ENCODE results near the gene GPR32.
A peak's percentile ranks its signal among the peaks of the same experiment; 100 is the strongest.
"Not testable (repeated sequence)": the region's sequence is repeated elsewhere in the genome, so short reads cannot be mapped to it uniquely, and the experiment has no call there.

The GPR32 gene

GRCh38 chr19:50770164-50770563 lies at the start of gene GPR32:
Gene GPR32 (plus strand): TSS chr19:50770464. CDS start chr19:50770601, 137 bp downstream.
- DNase-seq; in situ Hi-C loops (cut with HindIII; ENCODE audit: low pct_ligation_motif_present, low pct_unique_long_range_greater_than_20kb, low sequenced_read_pairs): not testable (repeated sequence)

- DNase-seq = no peak
- in situ Hi-C loops (cut with HindIII; ENCODE audit: low pct_ligation_motif_present, low pct_unique_long_range_greater_than_20kb, low sequenced_read_pairs) = no loop called here
Observed at GRCh38 chr19:50720921-50721381, 49.3 kb upstream of the GPR32 start.

- DNase-seq = peak; percentile 28
- in situ Hi-C loops (cut with HindIII; ENCODE audit: low pct_ligation_motif_present, low pct_unique_long_range_greater_than_20kb, low sequenced_read_pairs) = no loop called here
Observed at GRCh38 chr19:50721441-50722137, 48.7 kb upstream of the GPR32 start.

GRCh38 chr19:50722201-50723013 lies 47.9 kb upstream of the GPR32 start:
- in situ Hi-C loops (cut with HindIII; ENCODE audit: low pct_ligation_motif_present, low pct_unique_long_range_greater_than_20kb, low sequenced_read_pairs) = no loop called here
- no peak for DNase-seq

- no peak for DNase-seq
- in situ Hi-C loops (cut with HindIII; ENCODE audit: low pct_ligation_motif_present, low pct_unique_long_range_greater_than_20kb, low sequenced_read_pairs) = no loop called here
Observed at GRCh38 chr19:50723069-50723468, 47.2 kb upstream of the GPR32 start, which contains the start of gene CLEC11A. Gene CLEC11A (plus strand): TSS chr19:50723364. CDS start chr19:50723526, 162 bp downstream.

- no peak for DNase-seq
Observed at GRCh38 chr19:50723735-50724521, 46.3 kb upstream of the GPR32 start.

GRCh38 chr19:50724522-50725217 lies 45.6 kb upstream of the GPR32 start:
- DNase-seq = peak; percentile 97
- in situ Hi-C loops (cut with HindIII; ENCODE audit: low pct_ligation_motif_present, low pct_unique_long_range_greater_than_20kb, low sequenced_read_pairs) = no loop called here

More at GRCh38 chr19:50723735-50724521, 46.3 kb upstream of the GPR32 start:
- in situ Hi-C loops (cut with HindIII; ENCODE audit: low pct_ligation_motif_present, low pct_unique_long_range_greater_than_20kb, low sequenced_read_pairs) = no loop called here

- in situ Hi-C loops (cut with HindIII; ENCODE audit: low pct_ligation_motif_present, low pct_unique_long_range_greater_than_20kb, low sequenced_read_pairs) = no loop called here
- peak; percentile 20 for DNase-seq
Observed at GRCh38 chr19:50725218-50725910, 44.9 kb upstream of the GPR32 start.

GRCh38 chr19:50725911-50726230 lies 44.4 kb upstream of the GPR32 start:
- in situ Hi-C loops (cut with HindIII; ENCODE audit: low pct_ligation_motif_present, low pct_unique_long_range_greater_than_20kb, low sequenced_read_pairs) = no loop called here
- DNase-seq = no peak

GRCh38 chr19:50728084-50728737 lies 42.1 kb upstream of the GPR32 start:
- no peak for DNase-seq
- in situ Hi-C loops (cut with HindIII; ENCODE audit: low pct_ligation_motif_present, low pct_unique_long_range_greater_than_20kb, low sequenced_read_pairs) = no loop called here

- DNase-seq = no peak
- in situ Hi-C loops (cut with HindIII; ENCODE audit: low pct_ligation_motif_present, low pct_unique_long_range_greater_than_20kb, low sequenced_read_pairs) = no loop called here
Observed at GRCh38 chr19:50729894-50730293, 40.4 kb upstream of the GPR32 start.

GRCh38 chr19:50735869-50736268 lies 34.4 kb upstream of the GPR32 start:
- no peak for DNase-seq
- in situ Hi-C loops (cut with HindIII; ENCODE audit: low pct_ligation_motif_present, low pct_unique_long_range_greater_than_20kb, low sequenced_read_pairs) = no loop called here

GRCh38 chr19:50736338-50736737 lies 33.9 kb upstream of the GPR32 start:
- DNase-seq = no peak

GRCh38 chr19:50739132-50739913 lies 30.9 kb upstream of the GPR32 start:
- DNase-seq = no peak
- in situ Hi-C loops (cut with HindIII; ENCODE audit: low pct_ligation_motif_present, low pct_unique_long_range_greater_than_20kb, low sequenced_read_pairs) = no loop called here

More at GRCh38 chr19:50736338-50736737, 33.9 kb upstream of the GPR32 start:
- in situ Hi-C loops (cut with HindIII; ENCODE audit: low pct_ligation_motif_present, low pct_unique_long_range_greater_than_20kb, low sequenced_read_pairs) = no loop called here

GRCh38 chr19:50739914-50740426 lies 30.3 kb upstream of the GPR32 start:
- DNase-seq = no peak
- in situ Hi-C loops (cut with HindIII; ENCODE audit: low pct_ligation_motif_present, low pct_unique_long_range_greater_than_20kb, low sequenced_read_pairs) = no loop called here

- no peak for DNase-seq
- in situ Hi-C loops (cut with HindIII; ENCODE audit: low pct_ligation_motif_present, low pct_unique_long_range_greater_than_20kb, low sequenced_read_pairs) = no loop called here
Observed at GRCh38 chr19:50741179-50741933, 28.9 kb upstream of the GPR32 start.

Data from ACHN (cell line).